ENCODE data around the gene LRRFIP2.

DNA sequence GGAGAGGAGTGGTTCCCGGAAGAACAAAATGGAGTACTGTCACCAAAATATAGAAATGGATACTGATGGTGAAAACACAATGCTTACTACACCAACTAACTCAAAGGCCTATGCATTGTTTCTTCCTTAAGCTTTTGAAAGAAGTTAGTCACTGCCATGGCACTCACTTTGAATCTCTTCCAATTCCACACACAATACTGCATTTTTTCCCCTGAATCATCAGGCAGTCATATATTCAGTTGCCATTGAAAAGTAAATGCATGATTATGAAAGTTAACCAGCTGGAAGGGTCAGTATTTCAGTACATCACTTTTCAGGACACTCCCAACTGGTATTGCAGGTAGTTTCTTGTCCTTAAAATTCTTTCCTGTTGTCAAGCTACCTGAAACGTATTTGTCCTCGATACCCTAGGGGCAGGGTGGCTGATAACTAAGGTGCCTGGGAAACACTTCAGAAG, 9.0 kb upstream of the LRRFIP2 start:
- TF ChIP-seq ZNF596 (tag by site-specific recombination; IDR thresholded peaks at IDR 0.05), result no peak
- no peak for TF ChIP-seq ZNF677 (tag by site-specific recombination; IDR thresholded peaks at IDR 0.05)
- TF ChIP-seq SP2 (tag by site-specific recombination; IDR thresholded peaks at IDR 0.05), result no peak
- TF ChIP-seq, protein P1, sequence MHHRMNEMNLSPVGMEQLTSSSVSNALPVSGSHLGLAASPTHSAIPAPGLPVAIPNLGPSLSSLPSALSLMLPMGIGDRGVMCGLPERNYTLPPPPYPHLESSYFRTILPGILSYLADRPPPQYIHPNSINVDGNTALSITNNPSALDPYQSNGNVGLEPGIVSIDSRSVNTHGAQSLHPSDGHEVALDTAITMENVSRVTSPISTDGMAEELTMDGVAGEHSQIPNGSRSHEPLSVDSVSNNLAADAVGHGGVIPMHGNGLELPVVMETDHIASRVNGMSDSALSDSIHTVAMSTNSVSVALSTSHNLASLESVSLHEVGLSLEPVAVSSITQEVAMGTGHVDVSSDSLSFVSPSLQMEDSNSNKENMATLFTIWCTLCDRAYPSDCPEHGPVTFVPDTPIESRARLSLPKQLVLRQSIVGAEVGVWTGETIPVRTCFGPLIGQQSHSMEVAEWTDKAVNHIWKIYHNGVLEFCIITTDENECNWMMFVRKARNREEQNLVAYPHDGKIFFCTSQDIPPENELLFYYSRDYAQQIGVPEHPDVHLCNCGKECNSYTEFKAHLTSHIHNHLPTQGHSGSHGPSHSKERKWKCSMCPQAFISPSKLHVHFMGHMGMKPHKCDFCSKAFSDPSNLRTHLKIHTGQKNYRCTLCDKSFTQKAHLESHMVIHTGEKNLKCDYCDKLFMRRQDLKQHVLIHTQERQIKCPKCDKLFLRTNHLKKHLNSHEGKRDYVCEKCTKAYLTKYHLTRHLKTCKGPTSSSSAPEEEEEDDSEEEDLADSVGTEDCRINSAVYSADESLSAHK (tag by site-specific recombination; IDR thresholded peaks at IDR 0.05), result no peak
- TF ChIP-seq, protein P2, sequence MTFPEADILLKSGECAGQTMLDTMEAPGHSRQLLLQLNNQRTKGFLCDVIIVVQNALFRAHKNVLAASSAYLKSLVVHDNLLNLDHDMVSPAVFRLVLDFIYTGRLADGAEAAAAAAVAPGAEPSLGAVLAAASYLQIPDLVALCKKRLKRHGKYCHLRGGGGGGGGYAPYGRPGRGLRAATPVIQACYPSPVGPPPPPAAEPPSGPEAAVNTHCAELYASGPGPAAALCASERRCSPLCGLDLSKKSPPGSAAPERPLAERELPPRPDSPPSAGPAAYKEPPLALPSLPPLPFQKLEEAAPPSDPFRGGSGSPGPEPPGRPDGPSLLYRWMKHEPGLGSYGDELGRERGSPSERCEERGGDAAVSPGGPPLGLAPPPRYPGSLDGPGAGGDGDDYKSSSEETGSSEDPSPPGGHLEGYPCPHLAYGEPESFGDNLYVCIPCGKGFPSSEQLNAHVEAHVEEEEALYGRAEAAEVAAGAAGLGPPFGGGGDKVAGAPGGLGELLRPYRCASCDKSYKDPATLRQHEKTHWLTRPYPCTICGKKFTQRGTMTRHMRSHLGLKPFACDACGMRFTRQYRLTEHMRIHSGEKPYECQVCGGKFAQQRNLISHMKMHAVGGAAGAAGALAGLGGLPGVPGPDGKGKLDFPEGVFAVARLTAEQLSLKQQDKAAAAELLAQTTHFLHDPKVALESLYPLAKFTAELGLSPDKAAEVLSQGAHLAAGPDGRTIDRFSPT (tag by site-specific recombination; IDR thresholded peaks at IDR 0.05), result no peak

Measured in HEK293 (cell line).